Neural cell (in vitro differentiated cells): ENCODE measurements around the gene LPIN2.

Experiments
- CTCF ChIP-seq: fragments of 450-650 bp; IDR thresholded peaks from 2 replicates; pipeline ENCODE4 v1.5.1; 2014; ENCODE audit warnings: antibody characterized with exemption, mild to moderate bottlenecking, moderate library complexity; ENCODE audit not compliant: poor library complexity, severe bottlenecking
- EP300 ChIP-seq: fragments of 450-650 bp; conservative IDR thresholded peaks from 2 replicates; pipeline ENCODE4 v1.6.1; 2014; ENCODE audit warnings: antibody characterized with exemption, mild to moderate bottlenecking, moderate library complexity; ENCODE audit not compliant: poor library complexity, severe bottlenecking
- EZH2 ChIP-seq: fragments of 200-600, 300-800 bp; shearing (Covaris generic), sonication (generic); IDR thresholded peaks from 2 replicates; pipeline ENCODE4 v1.6.1; 2014; ENCODE audit warnings: antibody characterized with exemption, low read length, borderline replicate concordance, mild to moderate bottlenecking; ENCODE audit not compliant: insufficient read depth, poor library complexity, severe bottlenecking
- POLR2AphosphoS5 ChIP-seq: IDR thresholded peaks from 2 replicates; pipeline ENCODE4 v1.6.1; 2012
- RAD21 ChIP-seq: fragments of 450-650 bp; conservative IDR thresholded peaks from 2 replicates; pipeline ENCODE4 v1.6.1; 2014; ENCODE audit warnings: antibody characterized with exemption, mild to moderate bottlenecking, moderate library complexity
- REST ChIP-seq: IDR thresholded peaks from 2 replicates; pipeline ENCODE4 v1.6.1; 2012; ENCODE audit warnings: borderline replicate concordance
- SMC3 ChIP-seq: fragments of 450-650 bp; conservative IDR thresholded peaks from 2 replicates; pipeline ENCODE4 v1.6.1; 2014; ENCODE audit warnings: antibody characterized with exemption, mild to moderate bottlenecking, moderate library complexity; ENCODE audit not compliant: poor library complexity
- TAF1 ChIP-seq: IDR thresholded peaks from 2 replicates; pipeline ENCODE4 v1.6.1; 2012; ENCODE audit warnings: low read depth

GRCh38 chr18:3036108-3036507, 23.2 kb upstream of the LPIN2 start:
- TF ChIP-seq SMC3: no peak
- TF ChIP-seq CTCF: no peak
- TF ChIP-seq RAD21: no peak
- TF ChIP-seq POLR2AphosphoS5: no peak
- no peak for TF ChIP-seq EZH2
- TF ChIP-seq TAF1: no peak
- TF ChIP-seq REST: no peak
- no peak for TF ChIP-seq EP300
